ENCODE measurements around the gene CABCOCO1. TPM values are rescaled to one million over a fixed set of nuclear protein-coding genes. Genes with fewer than 3 reads are reported as not detected.

The CABCOCO1 gene
- total RNA-seq, 1 donor from 2014 or later: not detected

DNA sequence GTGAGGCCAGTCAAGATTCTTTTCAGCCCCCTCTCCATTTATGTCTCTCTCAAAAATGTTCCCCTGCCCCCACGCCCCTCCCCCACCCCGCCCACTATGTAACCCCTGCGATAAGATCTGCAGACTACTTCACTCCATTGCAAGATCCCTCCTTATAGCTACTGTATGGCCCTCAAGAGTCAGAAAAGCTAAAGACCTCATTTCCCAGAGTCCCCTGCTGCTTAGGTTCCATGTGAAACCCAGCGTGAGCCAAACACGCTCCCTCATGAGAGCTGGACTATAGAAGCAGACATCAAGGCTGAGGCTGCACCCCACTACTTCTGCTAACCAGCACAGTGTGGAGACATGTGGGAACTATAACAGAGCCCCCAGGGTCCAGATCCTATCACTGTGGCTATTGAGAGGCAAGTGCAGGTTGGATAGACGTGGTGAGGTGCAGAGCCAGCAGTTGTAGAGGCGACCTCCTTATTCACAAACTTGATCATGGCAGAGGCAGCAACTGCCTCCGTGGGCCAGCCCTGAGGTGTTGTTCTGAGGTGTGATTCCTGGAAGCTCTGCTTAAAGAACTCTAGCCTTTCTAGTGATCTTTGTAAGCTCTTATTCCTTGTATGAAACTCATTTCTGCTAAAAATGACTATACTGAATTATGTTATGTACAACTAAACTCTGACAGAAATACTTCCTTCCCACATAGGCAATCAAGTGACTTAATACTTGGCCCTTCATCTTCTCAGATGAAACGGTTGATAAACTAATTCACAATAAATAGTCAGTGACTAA lies 121.8 kb downstream of the CABCOCO1 start:
- H3K27ac Mint-ChIP-seq: no peak overlapping the region
- no peaks in the 10 kb centered on the region for H3K4me1 Mint-ChIP-seq (ENCODE audit: low read depth)
- no peaks in the 10 kb centered on the region for H3K27me3 Mint-ChIP-seq
- TF ChIP-seq, protein P1, sequence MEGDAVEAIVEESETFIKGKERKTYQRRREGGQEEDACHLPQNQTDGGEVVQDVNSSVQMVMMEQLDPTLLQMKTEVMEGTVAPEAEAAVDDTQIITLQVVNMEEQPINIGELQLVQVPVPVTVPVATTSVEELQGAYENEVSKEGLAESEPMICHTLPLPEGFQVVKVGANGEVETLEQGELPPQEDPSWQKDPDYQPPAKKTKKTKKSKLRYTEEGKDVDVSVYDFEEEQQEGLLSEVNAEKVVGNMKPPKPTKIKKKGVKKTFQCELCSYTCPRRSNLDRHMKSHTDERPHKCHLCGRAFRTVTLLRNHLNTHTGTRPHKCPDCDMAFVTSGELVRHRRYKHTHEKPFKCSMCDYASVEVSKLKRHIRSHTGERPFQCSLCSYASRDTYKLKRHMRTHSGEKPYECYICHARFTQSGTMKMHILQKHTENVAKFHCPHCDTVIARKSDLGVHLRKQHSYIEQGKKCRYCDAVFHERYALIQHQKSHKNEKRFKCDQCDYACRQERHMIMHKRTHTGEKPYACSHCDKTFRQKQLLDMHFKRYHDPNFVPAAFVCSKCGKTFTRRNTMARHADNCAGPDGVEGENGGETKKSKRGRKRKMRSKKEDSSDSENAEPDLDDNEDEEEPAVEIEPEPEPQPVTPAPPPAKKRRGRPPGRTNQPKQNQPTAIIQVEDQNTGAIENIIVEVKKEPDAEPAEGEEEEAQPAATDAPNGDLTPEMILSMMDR (IDR thresholded peaks at IDR 0.05; ENCODE audit: unreplicated experiment): no peak
- no peaks in the 10 kb centered on the region for H3K9me3 Mint-ChIP-seq (ENCODE audit: low read depth)
- H3K36me3 Mint-ChIP-seq (ENCODE audit: insufficient read depth): no peaks in the 10 kb centered on the region
- no peak overlapping the region for H3K4me3 Mint-ChIP-seq (ENCODE audit: low read depth)
- no peak for DNase-seq (ENCODE audit: low spot score, unreplicated experiment)

DNA sequence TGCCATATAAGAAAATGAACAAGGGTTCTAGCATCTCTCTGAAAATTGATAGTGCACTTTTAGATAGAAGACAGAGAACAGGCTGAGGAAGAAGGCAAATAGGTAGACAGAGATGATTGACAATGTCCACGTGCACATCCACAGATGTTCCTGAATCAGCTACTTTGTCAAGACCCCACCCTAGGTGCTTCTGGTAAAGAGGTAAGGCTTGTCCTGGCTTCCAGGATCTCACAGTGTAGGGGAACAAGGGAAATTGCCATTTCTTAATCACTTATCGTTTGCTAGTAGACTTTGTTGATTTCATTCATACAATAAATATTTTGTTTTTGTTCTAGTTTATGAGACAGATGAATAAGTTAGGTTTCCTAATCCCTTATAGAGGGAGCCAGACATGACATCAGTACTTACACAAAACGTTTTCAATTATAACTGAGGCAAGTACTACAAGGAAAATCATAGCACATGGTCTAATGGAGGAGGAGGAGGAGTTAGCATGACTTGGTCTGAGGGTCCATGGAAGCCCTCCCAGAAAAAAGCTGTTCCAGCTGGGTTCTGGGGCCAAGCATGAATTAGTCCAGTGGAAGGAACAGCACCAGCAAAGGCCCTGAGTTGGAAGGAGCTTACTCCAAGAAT lies 122.9 kb downstream of the CABCOCO1 start:
- no peaks in the 10 kb centered on the region for H3K9me3 Mint-ChIP-seq (ENCODE audit: low read depth)
- DNase-seq (ENCODE audit: low spot score, unreplicated experiment): no peak
- H3K4me3 Mint-ChIP-seq (ENCODE audit: low read depth): no peak overlapping the region
- no peaks in the 10 kb centered on the region for H3K36me3 Mint-ChIP-seq (ENCODE audit: insufficient read depth)
- no peaks in the 10 kb centered on the region for H3K4me1 Mint-ChIP-seq (ENCODE audit: low read depth)
- H3K27ac Mint-ChIP-seq: no peak overlapping the region
- TF ChIP-seq, protein P1 (IDR thresholded peaks at IDR 0.05; ENCODE audit: unreplicated experiment): no peak
- no peaks in the 10 kb centered on the region for H3K27me3 Mint-ChIP-seq

DNA sequence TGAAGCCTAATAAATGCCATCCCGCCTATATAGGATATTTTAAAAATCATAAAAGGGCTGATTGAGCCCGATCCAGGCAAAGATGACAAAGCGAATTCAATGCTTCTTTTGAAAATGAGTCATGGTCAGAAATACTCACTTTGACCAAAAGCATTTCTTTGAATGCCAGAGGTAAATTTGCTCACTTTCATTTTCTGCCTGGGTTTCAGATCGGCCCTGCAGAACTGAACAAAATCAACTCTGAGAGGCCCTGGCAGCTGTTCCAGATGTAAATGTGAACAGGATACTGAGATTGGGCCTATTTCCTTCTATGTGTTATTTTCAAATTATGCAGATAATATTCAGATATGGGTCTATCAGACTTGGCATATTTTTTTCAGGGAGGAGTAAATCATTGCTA lies 124.0 kb downstream of the CABCOCO1 start:
- Mint-ChIP-seq H3K9me3 (ENCODE audit: low read depth) (no peaks in the 10 kb centered on the region), H3K27me3 (no peaks in the 10 kb centered on the region), H3K36me3 (ENCODE audit: insufficient read depth) (no peaks in the 10 kb centered on the region), H3K4me3 (ENCODE audit: low read depth) (no peak overlapping the region), H3K4me1 (ENCODE audit: low read depth) (no peaks in the 10 kb centered on the region), H3K27ac (no peak overlapping the region)
- DNase-seq (ENCODE audit: low spot score, unreplicated experiment): no peak
- TF ChIP-seq, protein P1 (IDR thresholded peaks at IDR 0.05; ENCODE audit: unreplicated experiment): no peak

DNA sequence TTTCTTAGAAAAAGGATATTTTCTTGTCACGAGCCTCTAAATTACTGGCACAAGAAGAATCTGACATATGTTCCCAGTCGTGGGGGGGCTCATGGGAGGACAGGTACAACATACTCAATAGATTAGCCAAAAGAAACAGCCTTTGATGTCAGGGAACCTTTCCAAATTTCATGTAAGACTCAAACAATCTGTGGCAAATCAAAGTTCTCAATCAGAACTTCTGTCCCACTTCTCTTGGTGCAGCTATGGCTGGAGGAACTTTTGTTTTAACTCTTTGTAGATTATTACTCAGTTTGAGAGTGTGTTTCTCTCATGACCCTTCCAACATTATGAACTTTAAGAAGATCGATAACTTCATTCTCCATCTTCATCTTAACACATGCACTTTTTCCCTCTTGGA lies 124.4 kb downstream of the CABCOCO1 start:
- no peak overlapping the region for H3K4me3 Mint-ChIP-seq (ENCODE audit: low read depth)
- H3K9me3 Mint-ChIP-seq (ENCODE audit: low read depth): no peaks in the 10 kb centered on the region
- no peaks in the 10 kb centered on the region for H3K4me1 Mint-ChIP-seq (ENCODE audit: low read depth)
- no peak for DNase-seq (ENCODE audit: low spot score, unreplicated experiment)
- no peaks in the 10 kb centered on the region for H3K36me3 Mint-ChIP-seq (ENCODE audit: insufficient read depth)
- TF ChIP-seq, protein P1 (IDR thresholded peaks at IDR 0.05; ENCODE audit: unreplicated experiment): no peak
- H3K27ac Mint-ChIP-seq: no peak overlapping the region
- H3K27me3 Mint-ChIP-seq: no peaks in the 10 kb centered on the region

DNA sequence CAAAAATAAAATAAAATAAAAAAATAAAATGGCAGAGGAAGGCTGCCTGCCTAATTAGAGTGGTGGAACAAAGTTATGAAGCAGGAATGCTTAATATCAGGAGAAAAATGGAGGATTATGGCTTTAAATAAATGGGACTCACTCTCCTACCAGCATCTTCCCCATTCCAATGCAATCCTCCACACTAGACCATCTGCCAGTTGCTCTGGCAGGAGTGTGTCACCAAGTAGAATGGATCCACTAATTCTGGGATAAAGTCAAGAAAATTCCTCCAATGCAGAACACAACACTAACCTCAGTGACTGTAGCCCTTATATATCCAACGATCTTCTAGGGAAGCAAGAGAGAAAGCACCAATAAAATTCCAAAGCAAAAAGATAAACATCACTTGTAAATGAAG lies 126.3 kb downstream of the CABCOCO1 start:
- TF ChIP-seq, protein P1 (IDR thresholded peaks at IDR 0.05; ENCODE audit: unreplicated experiment): no peak
- Mint-ChIP-seq H3K27me3 (no peaks in the 10 kb centered on the region), H3K36me3 (ENCODE audit: insufficient read depth) (no peaks in the 10 kb centered on the region), H3K4me3 (ENCODE audit: low read depth) (no peak overlapping the region), H3K9me3 (ENCODE audit: low read depth) (no peaks in the 10 kb centered on the region), H3K4me1 (ENCODE audit: low read depth) (peaks cover 8% of the 10 kb centered on the region), H3K27ac (no peak overlapping the region)
- no peak for DNase-seq (ENCODE audit: low spot score, unreplicated experiment)

Measured in progenitor cell of endocrine pancreas (in vitro differentiated cells).